Fibroblast of lung (primary cell): Measurements from ENCODE around the gene KIAA1191.

Experiments used
- CTCF ChIP-seq, 2 donors: IDR thresholded peaks in 1 of 2; conservative IDR thresholded peaks in 1 of 2; 1 replicate in 1 of 2; 2 replicates in 1 of 2; pipeline ENCODE4 v1.5.1; 2011 to 2012; ENCODE audit warnings: low read length in 2 of 2, control low read depth in 1 of 2, inconsistent platforms in 1 of 2, low read depth in 1 of 2, mild to moderate bottlenecking in 1 of 2
- EZH2 ChIP-seq: IDR thresholded peaks from 2 replicates; pipeline ENCODE4 v1.5.1; 2012; ENCODE audit warnings: low read length, control low read depth, mild to moderate bottlenecking; ENCODE audit errors: missing control alignments

- TF ChIP-seq EZH2 = no peak
- TF ChIP-seq CTCF (conservative IDR thresholded peaks at IDR 0.05 in 1 of 2, IDR thresholded peaks at IDR 0.05 in 1 of 2; ENCODE audit: low read depth in 1 of 2, low read length in 2 of 2) = no peak
Measured at GRCh38 chr5:176381979-176382378, 20.4 kb upstream of the KIAA1191 start.
